GM23248 (cell line): ENCODE data around the gene PNMT.

Experiments
- EZH2 ChIP-seq: fragments of 200-600 bp; sonication (generic); IDR thresholded peaks from 2 replicates; pipeline ENCODE4 v1.6.1; 2018; ENCODE audit warnings: antibody characterized with exemption, mild to moderate bottlenecking; ENCODE audit not compliant: insufficient read depth, poor library complexity, severe bottlenecking
- EZH2phosphoT487 ChIP-seq: fragments of 200-600 bp; sonication (generic); IDR thresholded peaks from 2 replicates; pipeline ENCODE4 v1.6.1; 2018; ENCODE audit warnings: antibody characterized with exemption, moderate library complexity, mild to moderate bottlenecking, low read depth; ENCODE audit not compliant: insufficient read depth

GRCh38 chr17:39666601-39667261, 1.5 kb upstream of the PNMT start:
- no peak for TF ChIP-seq EZH2
- TF ChIP-seq EZH2phosphoT487, result no peak
